ENCODE measurements around the gene VSIR. TPM values are rescaled to one million over a fixed set of nuclear protein-coding genes. Genes with fewer than 3 reads are reported as not detected.

Gene VSIR
- total and polyA plus RNA-seq, 10 of the 15 experiments (the other 5 are each of a cell fraction or from before 2014, with no cell fraction given): 0.19 to 12.5 (median 6.7) TPM

DNA sequence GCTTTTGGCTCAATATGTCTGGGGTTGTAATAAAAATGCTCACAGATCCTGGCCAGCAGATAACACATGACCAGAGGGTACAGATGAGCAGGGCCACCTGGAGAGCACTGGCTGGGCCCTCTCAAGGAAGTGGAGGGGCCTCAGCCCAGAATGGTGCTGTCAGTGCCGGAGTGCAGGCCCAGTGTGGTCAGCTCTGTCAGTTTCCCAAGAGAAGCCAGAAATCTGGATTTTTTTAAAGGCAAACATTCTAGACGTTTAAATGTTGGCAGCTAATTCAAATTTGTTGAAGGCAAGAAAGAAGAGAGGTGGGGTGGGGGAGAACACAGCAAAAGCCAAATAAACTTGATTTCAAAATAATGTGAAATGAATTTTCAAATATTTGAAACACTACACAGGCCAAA, 55.8 kb downstream of the VSIR start (continued):
- TF ChIP-seq, protein P1, sequence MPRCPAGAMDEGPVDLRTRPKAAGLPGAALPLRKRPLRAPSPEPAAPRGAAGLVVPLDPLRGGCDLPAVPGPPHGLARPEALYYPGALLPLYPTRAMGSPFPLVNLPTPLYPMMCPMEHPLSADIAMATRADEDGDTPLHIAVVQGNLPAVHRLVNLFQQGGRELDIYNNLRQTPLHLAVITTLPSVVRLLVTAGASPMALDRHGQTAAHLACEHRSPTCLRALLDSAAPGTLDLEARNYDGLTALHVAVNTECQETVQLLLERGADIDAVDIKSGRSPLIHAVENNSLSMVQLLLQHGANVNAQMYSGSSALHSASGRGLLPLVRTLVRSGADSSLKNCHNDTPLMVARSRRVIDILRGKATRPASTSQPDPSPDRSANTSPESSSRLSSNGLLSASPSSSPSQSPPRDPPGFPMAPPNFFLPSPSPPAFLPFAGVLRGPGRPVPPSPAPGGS (IDR thresholded peaks at IDR 0.05; ENCODE audit: borderline replicate concordance, insufficient read depth, low read depth, low read length, poor library complexity, severe bottlenecking): no peak
- TF ChIP-seq CBX5 (IDR thresholded peaks at IDR 0.05; ENCODE audit: low read depth) (no peak), LARP7 (IDR thresholded peaks at IDR 0.05) (no peak), YY1 (IDR thresholded peaks at IDR 0.05; ENCODE audit: low read depth, low read length) (no peak), MTA2 (IDR thresholded peaks at IDR 0.05; ENCODE audit: low read depth) (no peak), SMARCA5 (IDR thresholded peaks at IDR 0.05) (no peak), NFYA (IDR thresholded peaks at IDR 0.05; ENCODE audit: borderline replicate concordance, low read depth, low read length) (no peak)

DNA sequence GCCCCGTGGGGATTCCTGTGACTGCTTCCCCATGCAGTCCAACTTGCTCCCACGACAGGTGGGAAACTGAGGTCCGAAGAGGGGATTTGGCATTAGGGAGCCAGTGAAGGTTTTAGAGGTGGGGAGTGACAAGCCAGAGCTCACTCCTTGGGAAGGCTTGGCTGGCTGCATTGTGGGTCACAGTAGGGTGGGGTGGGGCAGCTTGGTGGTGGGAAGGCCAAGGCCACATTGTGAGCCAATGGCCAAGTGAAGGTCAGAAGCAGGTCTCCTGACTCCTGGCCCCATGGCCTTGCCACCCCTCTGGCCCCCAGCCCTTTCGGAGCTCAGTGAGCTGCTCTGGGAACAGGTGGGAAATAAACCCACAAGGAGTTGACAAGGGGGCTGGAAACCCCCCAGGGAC, 56.3 kb downstream of the VSIR start:
- CTCF ChIA-PET: interaction anchor here (0.6 to 2.5 kb wide), 7 partner anchors 8 to 168 kb away, joined by 3 to 8 read pairs (median 3); partner anchors contain the start of gene VSIR
- POLR2A ChIA-PET: interaction anchor here (0.8 kb wide), 1 partner anchor 11 kb away, joined by 3 read pairs; no protein-coding TSS in a partner anchor
- RAD21 ChIA-PET (ENCODE audit: unreplicated experiment): interaction anchor here (2.2 kb wide), 1 partner anchor 95 kb away, joined by 6 read pairs; no protein-coding TSS in a partner anchor
- no TSS peak for BruUV-seq (replicated peaks)
- 49% methylated on average over 4 of the region's 4 CpGs for WGBS (ENCODE audit: insufficient coverage, insufficient replicate concordance, low lambda C conversion rate, missing lambda C conversion rate)
- Histone ChIP-seq H3K79me2 (ENCODE audit: control insufficient read depth, insufficient read depth, low read length) (no peaks in the 10 kb centered on the region), H3K4me1 (ENCODE audit: control insufficient read depth, insufficient read depth, low read length) (peaks cover 26% of the 10 kb centered on the region), H2AFZ (ENCODE audit: control insufficient read depth, low read depth, low read length) (no peak overlapping the region), H3K4me3 (no peak overlapping the region), H3K36me3 (ENCODE audit: control insufficient read depth in 2 of 2, insufficient read depth in 2 of 2, low read length in 1 of 2) (no peaks in the 10 kb centered on the region), H3K27ac (ENCODE audit: control insufficient read depth, insufficient read depth) (no peak overlapping the region), H3K4me2 (ENCODE audit: control insufficient read depth, insufficient read depth) (no peak overlapping the region), H4K20me1 (ENCODE audit: control insufficient read depth, insufficient read depth) (no peaks in the 10 kb centered on the region), H3K9me3 (replicated peaks; ENCODE audit: control insufficient read depth, insufficient read depth, low read length) (no peaks in the 10 kb centered on the region), H3K27me3 (replicated peaks in 1 of 2; ENCODE audit: control insufficient read depth in 2 of 2, insufficient read depth in 2 of 2, low read length in 1 of 2) (no peaks in the 10 kb centered on the region), H3K9ac (ENCODE audit: control insufficient read depth, insufficient read depth, low read length) (no peak overlapping the region)
- in situ Hi-C loops (cut with MboI) (no loop called here), intact Hi-C loops (cut with micrococcal nuclease; ENCODE audit: unreplicated experiment) (no loop called here)
- SMC1A ChIA-PET (ENCODE audit: uncharacterized antibody, unreplicated experiment): interaction anchor here (1.0 kb wide), 1 partner anchor 179 kb away, joined by 3 read pairs; no protein-coding TSS in a partner anchor
- DNase-seq (ENCODE audit: low read depth, low spot score) (no peak), FAIRE-seq (no peak), ATAC-seq (no peak)
- TF ChIP-seq FOS (IDR thresholded peaks at IDR 0.05; ENCODE audit: borderline replicate concordance, extremely low read depth, insufficient read length): no peak
- no peak for TF ChIP-seq SMAD5 (IDR thresholded peaks at IDR 0.05; ENCODE audit: low read depth)
- TF ChIP-seq JUNB (IDR thresholded peaks at IDR 0.05): no peak
- no peak for TF ChIP-seq ZNF207 (IDR thresholded peaks at IDR 0.05; ENCODE audit: borderline replicate concordance)
- TF ChIP-seq POLR2AphosphoS2 (IDR thresholded peaks at IDR 0.05; ENCODE audit: low read depth, low read length): no peak
- TF ChIP-seq, protein P2, sequence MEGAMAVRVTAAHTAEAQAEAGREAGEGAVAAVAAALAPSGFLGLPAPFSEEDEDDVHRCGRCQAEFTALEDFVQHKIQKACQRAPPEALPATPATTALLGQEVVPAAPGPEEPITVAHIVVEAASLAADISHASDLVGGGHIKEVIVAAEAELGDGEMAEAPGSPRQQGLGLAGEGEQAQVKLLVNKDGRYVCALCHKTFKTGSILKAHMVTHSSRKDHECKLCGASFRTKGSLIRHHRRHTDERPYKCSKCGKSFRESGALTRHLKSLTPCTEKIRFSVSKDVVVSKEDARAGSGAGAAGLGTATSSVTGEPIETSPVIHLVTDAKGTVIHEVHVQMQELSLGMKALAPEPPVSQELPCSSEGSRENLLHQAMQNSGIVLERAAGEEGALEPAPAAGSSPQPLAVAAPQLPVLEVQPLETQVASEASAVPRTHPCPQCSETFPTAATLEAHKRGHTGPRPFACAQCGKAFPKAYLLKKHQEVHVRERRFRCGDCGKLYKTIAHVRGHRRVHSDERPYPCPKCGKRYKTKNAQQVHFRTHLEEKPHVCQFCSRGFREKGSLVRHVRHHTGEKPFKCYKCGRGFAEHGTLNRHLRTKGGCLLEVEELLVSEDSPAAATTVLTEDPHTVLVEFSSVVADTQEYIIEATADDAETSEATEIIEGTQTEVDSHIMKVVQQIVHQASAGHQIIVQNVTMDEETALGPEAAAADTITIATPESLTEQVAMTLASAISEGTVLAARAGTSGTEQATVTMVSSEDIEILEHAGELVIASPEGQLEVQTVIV (IDR thresholded peaks at IDR 0.05; ENCODE audit: borderline replicate concordance, partially characterized antibody): no peak
- no peak for TF ChIP-seq SIX5 (IDR thresholded peaks at IDR 0.05; ENCODE audit: low read depth, low read length, severe bottlenecking)
- TF ChIP-seq, protein P3, sequence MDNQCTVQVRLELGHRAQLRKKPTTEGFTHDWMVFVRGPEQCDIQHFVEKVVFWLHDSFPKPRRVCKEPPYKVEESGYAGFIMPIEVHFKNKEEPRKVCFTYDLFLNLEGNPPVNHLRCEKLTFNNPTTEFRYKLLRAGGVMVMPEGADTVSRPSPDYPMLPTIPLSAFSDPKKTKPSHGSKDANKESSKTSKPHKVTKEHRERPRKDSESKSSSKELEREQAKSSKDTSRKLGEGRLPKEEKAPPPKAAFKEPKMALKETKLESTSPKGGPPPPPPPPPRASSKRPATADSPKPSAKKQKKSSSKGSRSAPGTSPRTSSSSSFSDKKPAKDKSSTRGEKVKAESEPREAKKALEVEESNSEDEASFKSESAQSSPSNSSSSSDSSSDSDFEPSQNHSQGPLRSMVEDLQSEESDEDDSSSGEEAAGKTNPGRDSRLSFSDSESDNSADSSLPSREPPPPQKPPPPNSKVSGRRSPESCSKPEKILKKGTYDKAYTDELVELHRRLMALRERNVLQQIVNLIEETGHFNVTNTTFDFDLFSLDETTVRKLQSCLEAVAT (IDR thresholded peaks at IDR 0.05): no peak
- no peak for TF ChIP-seq CBFB (IDR thresholded peaks at IDR 0.05; ENCODE audit: low read depth)
- no peak for TF ChIP-seq SMC3 (IDR thresholded peaks at IDR 0.05; ENCODE audit: borderline replicate concordance, low read length)
- TF ChIP-seq BCL11A (IDR thresholded peaks at IDR 0.05; ENCODE audit: low read depth, low read length): no peak
- no peak for TF ChIP-seq EED (IDR thresholded peaks at IDR 0.05; ENCODE audit: low read depth)
